Islet of Langerhans (tissue), 1 donor: ENCODE data around the gene CHP2.
"Not testable (repeated sequence)": the region's sequence is repeated elsewhere in the genome, so short reads cannot be mapped to it uniquely, and the experiment has no call there.

Experiments used
- FAIRE-seq: peaks from one replicate; lab custom pipeline; 2011; peaks lifted over from hg19 to GRCh38; lab: Jason Lieb, UNC

CHP2 gene

DNA sequence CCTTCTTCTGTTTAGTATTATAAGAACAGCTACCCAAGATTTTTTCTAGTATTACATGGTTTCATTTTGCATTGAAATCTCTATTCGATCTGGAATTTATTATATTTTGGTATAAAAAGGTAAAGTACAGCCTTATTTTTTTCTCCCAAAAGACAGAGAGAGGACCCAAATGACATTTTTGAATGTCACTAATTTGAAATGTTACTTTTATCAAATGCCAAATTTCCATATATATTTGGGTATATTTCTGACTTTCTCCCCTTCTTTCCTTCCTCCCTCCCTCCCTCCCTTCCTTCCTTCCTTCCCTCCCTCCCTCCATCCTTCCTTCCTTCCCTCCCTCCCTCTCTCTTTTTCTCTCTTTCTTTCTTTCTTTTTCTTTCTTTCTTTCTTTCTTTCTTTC lies 6.2 kb upstream of the CHP2 start:
- no peak for FAIRE-seq

DNA sequence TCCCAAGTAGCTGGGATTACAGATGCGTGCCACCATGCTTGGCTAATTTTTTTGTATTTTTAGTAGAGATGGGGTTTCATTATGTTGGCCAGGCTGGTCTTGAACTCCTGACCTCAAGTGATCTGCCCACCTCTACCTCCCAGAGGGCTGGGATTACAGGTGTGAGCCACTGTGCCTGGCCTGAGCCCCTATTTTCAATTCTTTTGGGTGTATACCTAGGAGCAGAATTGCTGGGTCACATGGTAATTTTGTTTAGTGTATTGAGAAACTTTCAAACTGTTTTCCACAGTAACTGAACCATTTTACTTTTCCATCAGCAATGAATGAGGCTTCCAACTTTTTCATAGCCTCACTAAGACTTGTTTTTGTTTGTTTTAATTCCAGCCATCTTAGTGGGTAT lies 3.8 kb upstream of the CHP2 start:
- not testable (repeated sequence) for FAIRE-seq

DNA sequence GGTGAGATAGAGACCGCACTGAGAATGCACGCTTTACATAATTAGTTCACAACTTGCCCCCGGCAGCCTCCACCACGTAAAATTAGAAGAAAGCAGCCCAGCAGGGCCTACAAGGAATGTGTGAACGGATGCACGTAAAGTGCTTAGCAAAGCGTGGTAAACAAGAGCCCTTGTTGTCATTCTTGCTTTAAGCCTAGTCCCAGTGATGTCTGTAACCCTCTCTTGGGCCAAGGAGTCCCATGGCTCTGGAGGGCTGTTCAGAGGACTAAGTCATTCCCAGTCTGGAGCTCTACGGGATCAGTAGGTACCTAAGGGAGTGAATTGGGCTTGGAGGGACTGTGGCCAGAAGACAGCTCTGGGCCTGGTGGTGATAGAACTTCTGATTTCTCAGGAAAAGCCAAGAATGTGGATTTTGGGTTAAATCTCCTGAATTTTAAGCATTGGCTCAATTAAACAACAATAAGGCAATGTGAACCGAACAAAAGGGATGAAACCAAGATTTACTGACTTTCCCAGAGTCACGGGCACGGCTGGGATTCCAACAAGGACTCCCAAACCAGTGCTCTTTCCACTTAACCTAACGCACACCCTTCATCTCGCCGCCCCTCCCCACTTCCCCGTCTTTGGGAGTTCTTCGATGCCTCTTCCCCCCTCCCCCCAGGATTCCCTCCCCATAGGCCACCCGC lies 775 bp upstream of the CHP2 start:
- FAIRE-seq, result no peak

DNA sequence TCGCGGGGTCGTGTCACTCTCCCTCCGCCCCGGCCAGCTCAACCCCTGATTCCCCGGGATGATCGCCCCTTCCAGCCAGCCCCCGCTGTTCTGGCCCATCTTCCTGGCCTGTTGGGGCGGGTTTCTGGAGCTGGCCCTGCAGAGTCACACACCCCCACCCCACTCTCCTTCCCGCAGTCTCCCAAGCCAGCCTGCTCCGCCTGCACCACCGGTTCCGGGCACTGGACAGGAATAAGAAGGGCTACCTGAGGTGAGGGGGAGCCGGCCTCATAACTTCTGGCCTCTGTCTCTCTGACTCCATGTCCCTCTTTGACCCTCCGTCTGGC lies 621 bp downstream of the CHP2 start:
- FAIRE-seq, result no peak

DNA sequence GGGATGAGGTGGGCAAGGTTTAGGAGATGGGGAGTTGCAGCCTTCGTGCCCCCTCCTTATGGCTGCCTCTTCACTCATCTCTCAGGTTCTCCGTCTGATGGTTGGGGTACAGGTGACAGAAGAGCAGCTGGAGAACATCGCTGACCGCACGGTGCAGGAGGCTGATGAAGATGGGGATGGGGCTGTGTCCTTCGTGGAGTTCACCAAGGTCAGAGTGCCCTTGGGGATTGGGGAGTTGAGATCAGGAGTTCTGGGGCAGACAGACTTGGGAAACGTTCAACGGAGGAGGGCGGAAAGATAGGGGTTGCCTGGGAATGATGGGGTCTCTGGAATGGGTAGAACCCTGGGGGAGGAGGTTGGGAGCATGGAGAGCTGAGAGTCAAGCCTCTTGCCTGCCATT lies 2.3 kb downstream of the CHP2 start:
- FAIRE-seq, result no peak

DNA sequence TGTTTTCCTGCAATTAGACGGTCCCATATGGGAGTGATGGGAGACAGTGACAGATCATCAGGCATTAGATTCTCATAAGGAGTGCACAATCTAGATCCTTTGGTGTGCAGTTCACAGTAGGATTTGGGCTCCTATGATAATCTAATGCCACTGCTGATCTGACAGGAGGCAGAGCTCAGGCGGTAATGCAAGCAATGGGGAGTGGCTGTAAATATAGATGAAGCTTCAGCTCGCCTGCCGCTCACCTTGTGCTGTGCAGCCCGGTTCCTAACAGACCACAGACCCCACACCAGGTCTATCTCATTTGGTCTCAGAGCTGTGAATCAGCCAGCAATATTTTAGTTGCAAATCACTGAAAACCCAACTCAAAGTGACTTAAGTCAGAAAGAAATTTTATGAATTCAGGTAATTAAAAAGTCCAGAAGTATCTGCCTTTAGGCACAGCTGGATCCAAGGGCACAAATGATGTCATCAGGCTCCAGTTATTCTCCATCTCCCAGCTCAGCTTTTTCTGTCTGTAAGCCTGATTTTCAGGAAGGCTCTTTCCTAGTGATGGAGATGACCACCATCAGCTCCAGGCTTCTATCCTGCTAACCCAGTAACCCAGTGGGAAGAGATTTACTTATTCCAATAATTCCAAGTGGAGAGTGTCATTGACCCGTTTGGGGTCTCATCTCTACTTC lies 3.3 kb downstream of the CHP2 start:
- FAIRE-seq, result no peak

DNA sequence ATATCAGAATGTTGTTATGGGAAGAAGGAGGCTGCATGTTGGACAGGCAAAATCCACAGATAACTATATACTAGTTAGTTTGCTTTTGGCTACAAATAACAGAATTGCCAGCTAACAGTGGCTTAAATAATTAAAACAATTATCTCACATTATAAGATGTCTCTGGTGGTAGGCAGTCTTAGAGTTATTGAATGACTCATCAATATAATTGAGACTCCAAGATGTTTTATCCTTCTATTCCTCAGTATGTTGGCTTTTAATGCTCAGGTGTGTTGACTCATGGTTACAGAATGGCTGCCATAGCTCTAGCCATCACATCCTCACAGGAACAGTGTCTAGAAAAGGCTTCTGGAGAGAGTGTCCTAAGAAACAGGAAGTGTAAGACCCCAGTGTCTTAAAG lies 11.1 kb downstream of the CHP2 start:
- FAIRE-seq, result no peak

DNA sequence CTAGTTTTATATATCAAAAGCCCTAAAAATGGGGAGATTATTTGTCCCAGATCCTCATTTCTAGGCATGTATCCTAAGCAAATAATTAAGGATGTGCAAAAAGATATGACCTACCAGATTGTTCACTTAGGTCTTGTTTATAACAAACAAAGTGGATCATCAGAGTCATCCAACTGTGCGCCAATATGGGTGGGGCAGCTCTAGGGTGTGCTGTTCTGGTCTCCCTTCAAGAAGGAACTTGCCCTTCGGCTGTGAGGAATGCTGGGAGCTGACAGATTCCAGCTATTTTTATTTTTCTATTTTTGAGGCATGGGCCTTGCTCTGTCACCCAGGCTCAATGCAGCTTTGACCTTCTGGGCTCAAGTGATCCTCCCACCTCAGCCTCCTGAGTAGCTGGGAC lies 13.8 kb downstream of the CHP2 start:
- no peak for FAIRE-seq

DNA sequence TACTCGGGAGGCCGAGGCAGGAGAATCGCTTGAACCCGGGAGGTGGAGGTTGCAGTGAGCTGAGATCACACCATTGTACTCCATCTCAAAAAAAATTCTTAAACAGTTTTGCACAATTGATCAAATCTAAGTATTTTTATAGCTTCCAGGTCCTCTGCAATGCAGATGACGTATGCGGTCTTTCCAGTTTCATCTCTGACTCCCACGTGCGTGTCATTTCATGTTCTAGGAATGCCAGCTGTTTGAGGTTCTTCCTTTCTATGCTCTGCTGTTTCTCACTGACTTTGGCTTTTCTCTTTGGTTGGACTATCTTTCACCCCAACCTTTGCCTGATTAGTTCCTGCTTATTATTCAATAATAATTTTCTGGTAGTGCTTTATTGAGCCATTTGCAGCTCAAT lies 16.2 kb downstream of the CHP2 start:
- no peak for FAIRE-seq

DNA sequence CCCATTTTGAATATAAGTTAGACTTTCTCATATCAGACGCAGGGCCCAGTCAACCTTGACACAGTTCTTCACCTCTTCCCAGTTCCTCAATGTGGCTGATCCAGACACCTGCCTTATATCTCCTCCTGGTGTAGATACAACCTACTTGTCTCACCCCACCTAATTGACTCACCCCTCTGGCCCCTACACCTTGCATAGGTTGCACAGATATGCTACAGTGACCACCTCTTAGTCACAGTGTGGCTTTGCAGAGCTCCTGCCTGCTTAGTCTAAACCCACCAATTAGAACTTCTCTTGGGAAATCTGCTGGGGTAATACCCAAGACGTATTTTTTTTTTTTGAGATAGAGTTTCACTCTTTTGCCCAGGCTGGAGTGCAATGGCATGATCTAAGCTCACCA lies 16.8 kb downstream of the CHP2 start:
- no peak for FAIRE-seq

DNA sequence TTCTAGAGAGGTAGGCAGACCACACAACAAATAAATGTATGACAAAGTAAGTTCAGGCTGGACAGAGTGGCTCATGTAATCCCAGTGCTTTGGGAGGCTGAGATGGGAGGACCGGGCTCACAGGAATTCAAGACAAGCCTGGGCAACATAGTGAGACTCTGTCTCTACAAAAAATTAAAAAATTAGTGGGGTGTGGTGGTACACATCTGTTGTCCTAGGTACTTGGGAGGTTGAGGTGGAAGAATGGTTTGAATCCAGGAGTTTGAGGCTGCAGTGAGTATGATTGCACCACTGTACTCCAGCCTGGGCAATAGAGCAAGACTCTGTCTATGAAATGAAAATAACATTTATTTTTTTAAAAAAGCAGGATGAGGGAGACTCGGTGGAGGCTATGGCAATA lies 18.5 kb downstream of the CHP2 start:
- FAIRE-seq, result no peak

DNA sequence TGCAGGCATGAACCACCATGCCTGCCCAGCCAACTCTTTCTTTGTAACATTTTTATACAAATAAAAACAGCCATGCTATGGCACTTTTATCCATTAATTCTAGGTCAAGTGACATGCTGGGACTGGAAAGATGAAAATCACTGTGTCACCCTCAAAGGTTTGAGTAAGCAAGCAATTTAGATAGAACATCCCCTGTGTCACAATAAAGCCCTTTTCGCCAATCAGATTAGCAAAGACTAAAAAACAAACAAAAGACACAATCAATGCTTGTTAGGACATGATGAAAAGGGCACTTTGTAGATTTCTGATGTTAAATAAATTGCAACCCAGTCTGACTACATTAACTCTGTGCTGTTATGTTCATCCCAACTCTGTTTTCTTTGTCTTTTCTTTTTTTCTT lies 26.4 kb downstream of the CHP2 start:
- no peak for FAIRE-seq

DNA sequence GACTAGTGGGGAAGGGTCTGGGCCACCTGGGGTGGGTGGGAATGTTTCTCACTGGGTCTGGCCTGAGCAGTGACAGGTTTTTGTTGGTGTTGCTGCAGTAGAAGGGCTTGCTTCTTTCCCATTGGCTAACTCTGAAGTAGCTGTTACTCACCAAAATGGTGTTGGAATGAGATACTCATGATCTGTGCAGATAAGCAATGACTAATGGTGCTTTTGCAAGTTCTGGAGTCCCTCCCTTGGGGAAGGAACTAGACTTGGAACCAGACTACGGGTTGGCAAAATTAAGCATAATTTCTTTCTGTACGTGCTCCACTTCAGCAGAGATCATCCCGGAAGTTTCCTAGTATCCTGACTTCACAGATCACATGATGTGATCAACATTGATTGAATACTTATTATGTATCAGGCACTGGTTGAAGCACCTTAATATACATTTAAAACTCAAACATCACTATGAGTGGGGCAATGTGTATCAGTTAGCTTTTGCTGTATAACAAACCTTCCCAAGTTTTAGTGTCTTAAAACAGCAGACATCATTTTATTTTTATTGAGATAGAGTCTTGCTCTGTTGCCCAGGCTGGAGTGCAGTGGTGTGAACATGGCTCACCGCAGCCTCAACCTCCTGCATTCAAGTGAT lies 30.1 kb downstream of the CHP2 start:
- no peak for FAIRE-seq

DNA sequence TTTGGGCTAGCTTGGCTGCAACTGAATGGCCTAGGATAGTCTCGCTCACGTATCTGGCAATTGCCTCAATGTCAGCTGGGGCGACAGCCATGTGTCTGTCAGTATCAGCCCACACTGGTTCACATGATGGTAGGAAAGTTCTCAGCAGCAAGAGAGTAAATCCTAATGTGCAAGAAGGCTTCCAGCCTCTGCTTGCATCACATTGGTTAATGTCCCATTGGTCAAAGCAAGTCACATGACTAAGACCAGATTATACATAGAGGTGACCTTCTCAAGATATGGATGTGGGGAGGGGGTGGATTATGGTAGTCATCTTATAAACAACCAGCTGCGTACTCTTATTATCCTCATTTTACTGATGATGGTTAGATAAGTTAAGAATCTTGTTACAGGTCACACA lies 31.0 kb downstream of the CHP2 start:
- no peak for FAIRE-seq

DNA sequence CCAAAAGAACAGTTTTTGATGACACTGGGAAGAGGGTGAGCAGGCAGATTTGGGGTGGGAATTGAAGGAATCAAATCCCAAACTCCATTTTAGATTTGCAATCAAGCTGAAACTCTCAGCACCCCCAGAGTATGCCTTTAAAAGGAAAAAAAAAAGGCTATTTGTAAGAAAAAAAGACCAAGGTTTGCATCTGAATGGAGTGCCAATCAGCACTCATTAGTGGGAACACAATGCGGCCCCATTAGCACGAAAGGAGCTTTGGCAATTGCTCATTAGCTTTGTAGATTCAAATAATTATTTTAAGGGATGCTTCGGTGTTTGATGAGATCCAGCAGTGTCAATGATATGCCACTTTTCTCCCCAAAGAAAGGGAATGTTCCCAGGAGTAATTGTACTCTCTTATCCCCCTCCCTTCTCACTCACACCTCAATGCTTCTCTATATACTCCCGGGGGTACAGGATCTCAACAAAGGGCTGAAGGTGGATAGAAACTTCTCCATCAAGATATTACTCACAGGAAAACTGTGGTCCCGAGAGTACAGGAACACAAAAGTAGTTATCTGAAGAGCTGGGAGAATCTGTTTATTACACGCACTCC lies 32.2 kb downstream of the CHP2 start:
- FAIRE-seq, result no peak

DNA sequence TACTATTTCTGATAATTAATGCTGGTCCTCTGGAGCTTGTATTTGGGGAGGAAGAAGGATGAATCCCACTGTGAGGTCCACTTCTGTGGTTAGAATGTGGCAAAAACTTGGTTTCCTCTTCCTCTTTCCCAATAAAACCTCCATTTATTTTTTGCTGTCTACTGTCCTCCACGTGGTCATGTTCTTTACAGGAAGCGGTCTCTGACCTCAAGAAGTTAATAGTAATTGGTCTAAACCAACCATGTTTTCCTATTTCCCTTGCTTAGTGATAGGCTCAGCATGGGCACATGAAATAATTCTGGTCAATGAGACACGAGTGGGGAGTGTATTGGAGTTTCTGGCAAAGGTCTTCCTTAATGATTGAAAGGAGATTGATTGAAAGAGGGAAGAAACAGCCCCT lies 33.9 kb downstream of the CHP2 start:
- no peak for FAIRE-seq

DNA sequence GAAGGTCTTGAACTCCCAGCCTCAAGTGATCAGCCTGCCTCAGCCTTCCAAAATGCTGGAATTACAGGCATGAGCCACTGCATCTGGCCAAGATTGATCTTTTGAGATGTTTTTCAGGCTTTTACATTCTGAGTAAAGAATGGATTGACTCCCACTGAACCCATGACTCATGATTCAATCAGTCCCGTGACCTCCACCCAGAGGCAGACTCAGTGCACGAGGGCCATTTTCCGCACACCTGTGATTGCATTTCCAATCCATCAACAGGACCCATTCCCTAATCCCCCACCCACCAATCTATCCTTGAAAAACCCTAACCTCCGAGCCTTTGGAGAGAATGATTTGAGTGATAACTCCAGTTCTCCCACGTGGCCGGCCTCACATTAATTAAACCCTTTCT lies 40.6 kb downstream of the CHP2 start:
- FAIRE-seq, result no peak

DNA sequence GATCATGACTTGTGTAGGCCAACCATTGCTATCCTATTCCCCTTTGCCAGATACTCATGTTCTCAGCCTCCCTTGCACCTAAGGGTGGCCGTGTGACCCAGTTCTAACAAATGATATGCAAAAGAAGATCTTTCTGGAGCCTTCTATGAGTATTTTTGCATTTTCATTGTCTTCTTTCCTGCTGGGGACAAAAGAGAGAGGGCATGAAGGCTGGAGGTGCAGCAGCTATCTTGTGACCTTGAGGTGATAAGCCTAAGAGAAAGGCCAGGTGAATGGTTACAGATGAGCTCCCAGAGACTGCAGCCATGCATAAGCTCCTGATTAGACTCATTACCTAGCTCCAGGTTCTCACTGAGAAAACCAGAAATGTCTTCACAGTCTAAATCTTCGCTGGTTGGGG lies 42.1 kb downstream of the CHP2 start:
- no peak for FAIRE-seq

DNA sequence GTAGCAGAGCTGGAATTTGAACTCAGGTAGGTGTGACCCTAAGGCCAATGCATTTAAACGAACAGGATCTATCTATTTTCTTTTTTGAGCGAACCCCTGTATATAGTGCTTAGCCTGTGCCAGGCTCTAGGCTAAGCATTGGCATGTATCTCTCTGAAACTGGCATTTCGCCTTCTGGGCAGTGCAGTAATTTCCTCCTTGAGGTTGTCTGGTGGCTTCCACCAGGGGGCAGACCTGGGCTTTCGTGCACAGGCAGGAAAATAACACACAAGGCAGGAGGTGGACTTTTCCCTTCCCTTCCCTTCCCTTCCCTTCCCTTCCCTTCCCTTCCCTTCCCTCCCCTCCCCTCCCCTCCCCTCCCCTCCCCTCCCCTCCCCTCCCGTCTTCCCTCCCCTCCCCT lies 46.6 kb downstream of the CHP2 start:
- no peak for FAIRE-seq

DNA sequence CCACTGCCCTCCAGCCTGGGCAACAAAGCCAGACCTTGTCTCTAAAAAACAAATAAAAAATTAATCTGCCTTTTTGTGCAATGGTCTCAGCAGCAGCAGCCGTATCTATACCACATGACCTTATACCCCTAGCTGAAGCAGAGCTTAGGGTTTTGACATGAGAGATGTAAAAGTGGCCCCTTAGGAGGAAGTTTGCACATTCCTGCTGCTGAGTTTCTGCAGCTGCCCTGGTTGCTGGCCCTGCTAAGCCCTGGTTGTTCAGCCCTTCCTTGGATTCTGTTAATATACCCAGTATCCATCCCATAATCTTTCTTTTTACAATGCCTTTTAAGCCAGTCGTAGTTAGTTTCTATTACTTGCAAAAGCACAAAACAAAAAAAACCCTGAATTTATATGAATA lies 48.0 kb downstream of the CHP2 start:
- no peak for FAIRE-seq

DNA sequence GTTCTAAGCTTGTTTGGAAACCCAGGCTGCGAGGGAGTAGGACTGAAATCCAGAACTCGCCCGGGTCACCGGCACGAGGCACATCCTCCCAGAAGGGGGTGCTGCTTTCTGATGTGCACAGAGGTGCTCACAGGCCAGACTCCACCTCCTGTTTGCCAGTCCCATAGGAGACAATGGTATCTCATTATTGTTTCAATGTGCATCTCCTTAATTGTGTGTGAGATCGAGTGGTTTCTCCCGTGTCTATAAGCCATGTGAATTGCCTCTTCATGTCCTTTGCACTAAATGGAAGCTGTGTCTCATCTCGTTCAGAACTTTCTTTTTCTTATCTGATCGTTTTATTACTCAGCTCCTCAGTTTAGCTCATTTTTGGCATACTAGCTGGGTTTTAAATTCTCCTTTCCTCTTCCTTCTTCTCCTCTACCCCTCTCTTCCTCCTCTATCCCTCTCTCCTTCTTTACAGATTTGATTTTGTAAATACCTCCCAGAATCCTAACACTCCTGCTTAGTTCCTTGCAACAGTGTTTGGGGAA lies 48.8 kb downstream of the CHP2 start:
- FAIRE-seq, result no peak

DNA sequence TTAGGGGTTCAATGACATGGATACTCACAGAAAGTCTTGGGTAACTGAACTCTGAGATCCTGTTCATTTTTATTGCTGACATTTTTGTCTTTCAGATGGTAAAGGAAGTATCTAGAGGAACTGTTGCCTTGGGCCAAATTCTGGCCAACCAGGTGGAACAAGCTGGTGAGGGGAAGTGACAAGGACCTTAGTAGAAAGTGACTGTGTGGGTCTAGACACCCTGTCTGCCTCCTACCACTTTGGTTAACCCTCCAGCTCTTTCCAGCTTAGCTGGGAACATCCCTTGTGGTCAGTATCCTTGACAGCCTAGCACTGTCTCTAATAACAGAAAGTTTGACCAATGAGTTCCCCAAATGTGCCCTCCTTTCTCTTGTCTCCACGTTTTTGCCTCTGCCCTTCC lies 52.2 kb downstream of the CHP2 start:
- no peak for FAIRE-seq
